Measurements from ENCODE around the gene RNLS.

The RNLS gene

GRCh38 chr10:88477343-88478085 is 105.6 kb downstream of the RNLS start:
- DNase-seq (ENCODE audit: low read depth, low spot score) = no peak

GRCh38 chr10:88474884-88475844 is 108.0 kb downstream of the RNLS start:
- no peak for DNase-seq (ENCODE audit: low read depth, low spot score)

- no peak for DNase-seq (ENCODE audit: low read depth, low spot score)
These were observed 108.9 kb downstream of the RNLS start for GRCh38 chr10:88473989-88474883.

- no peak for DNase-seq (ENCODE audit: low read depth, low spot score)
These were observed 110.6 kb downstream of the RNLS start for GRCh38 chr10:88472540-88472939.

GRCh38 chr10:88471899-88472298 is 111.2 kb downstream of the RNLS start:
- no peak for DNase-seq (ENCODE audit: low read depth, low spot score)

- no peak for DNase-seq (ENCODE audit: low read depth, low spot score)
These were observed 115.2 kb downstream of the RNLS start for GRCh38 chr10:88467835-88468485.

GRCh38 chr10:88466786-88467185 is 116.3 kb downstream of the RNLS start:
- DNase-seq (ENCODE audit: low read depth, low spot score) = no peak

- DNase-seq (ENCODE audit: low read depth, low spot score) = no peak
These were observed 117.4 kb downstream of the RNLS start for GRCh38 chr10:88465765-88466164.

GRCh38 chr10:88463811-88464210 is 119.3 kb downstream of the RNLS start:
- DNase-seq (ENCODE audit: low read depth, low spot score) = no peak

- DNase-seq (ENCODE audit: low read depth, low spot score) = no peak
These were observed 121.7 kb downstream of the RNLS start for GRCh38 chr10:88461426-88461825.

- no peak for DNase-seq (ENCODE audit: low read depth, low spot score)
These were observed 123.6 kb downstream of the RNLS start for GRCh38 chr10:88459530-88459929.

GRCh38 chr10:88458209-88458608 is 124.9 kb downstream of the RNLS start:
- no peak for DNase-seq (ENCODE audit: low read depth, low spot score)

GRCh38 chr10:88457660-88458059 is 125.5 kb downstream of the RNLS start:
- DNase-seq (ENCODE audit: low read depth, low spot score) = no peak

- no peak for DNase-seq (ENCODE audit: low read depth, low spot score)
These were observed 126.4 kb downstream of the RNLS start for GRCh38 chr10:88456730-88457129.

GRCh38 chr10:88455831-88456230 is 127.3 kb downstream of the RNLS start:
- DNase-seq (ENCODE audit: low read depth, low spot score) = no peak

- no peak for DNase-seq (ENCODE audit: low read depth, low spot score)
These were observed 132.9 kb downstream of the RNLS start for GRCh38 chr10:88450201-88450600.

- no peak for DNase-seq (ENCODE audit: low read depth, low spot score)
These were observed 140.4 kb downstream of the RNLS start for GRCh38 chr10:88442716-88443115.

- DNase-seq (ENCODE audit: low read depth, low spot score) = no peak
These were observed 142.6 kb downstream of the RNLS start for GRCh38 chr10:88440541-88440940.

GRCh38 chr10:88439932-88440331 is 143.2 kb downstream of the RNLS start:
- DNase-seq (ENCODE audit: low read depth, low spot score) = no peak

GRCh38 chr10:88437411-88437810 is 145.7 kb downstream of the RNLS start:
- DNase-seq (ENCODE audit: low read depth, low spot score) = no peak

- no peak for DNase-seq (ENCODE audit: low read depth, low spot score)
These were observed 149.4 kb downstream of the RNLS start for GRCh38 chr10:88433565-88434186.

Data from brain pericyte (primary cell).